Measurements from ENCODE around the gene VPS36. TPM values are rescaled to one million over a fixed set of nuclear protein-coding genes. Genes with fewer than 3 reads are reported as not detected.
A peak's percentile ranks its signal among the peaks of the same experiment; 100 is the strongest.

VPS36 gene
- total and polyA plus RNA-seq, 2 of the 4 experiments (the other 2 are of a cell fraction): 14.8 to 16.7 TPM

- H4K8ac ChIP-seq (ENCODE audit: low read depth in 2 of 2, low read length in 2 of 2): no peak overlapping the region
- no peak overlapping the region for H2BK15ac ChIP-seq (ENCODE audit: low read depth, low read length)
- TF ChIP-seq MXI1 (IDR thresholded peaks at IDR 0.05; ENCODE audit: borderline replicate concordance, low read depth, low read length): no peak
- TF ChIP-seq, protein P1, sequence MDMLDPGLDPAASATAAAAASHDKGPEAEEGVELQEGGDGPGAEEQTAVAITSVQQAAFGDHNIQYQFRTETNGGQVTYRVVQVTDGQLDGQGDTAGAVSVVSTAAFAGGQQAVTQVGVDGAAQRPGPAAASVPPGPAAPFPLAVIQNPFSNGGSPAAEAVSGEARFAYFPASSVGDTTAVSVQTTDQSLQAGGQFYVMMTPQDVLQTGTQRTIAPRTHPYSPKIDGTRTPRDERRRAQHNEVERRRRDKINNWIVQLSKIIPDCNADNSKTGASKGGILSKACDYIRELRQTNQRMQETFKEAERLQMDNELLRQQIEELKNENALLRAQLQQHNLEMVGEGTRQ (IDR thresholded peaks at IDR 0.05; ENCODE audit: low read depth, low read length): no peak
- no peak for TF ChIP-seq RAD21 (IDR thresholded peaks at IDR 0.05; ENCODE audit: low read length)
- no peak for TF ChIP-seq FOS (IDR thresholded peaks at IDR 0.05; ENCODE audit: low read depth, low read length)
- no peak for TF ChIP-seq NFE2L2 (IDR thresholded peaks at IDR 0.05; ENCODE audit: low read depth, low read length)
- TF ChIP-seq, protein P2, sequence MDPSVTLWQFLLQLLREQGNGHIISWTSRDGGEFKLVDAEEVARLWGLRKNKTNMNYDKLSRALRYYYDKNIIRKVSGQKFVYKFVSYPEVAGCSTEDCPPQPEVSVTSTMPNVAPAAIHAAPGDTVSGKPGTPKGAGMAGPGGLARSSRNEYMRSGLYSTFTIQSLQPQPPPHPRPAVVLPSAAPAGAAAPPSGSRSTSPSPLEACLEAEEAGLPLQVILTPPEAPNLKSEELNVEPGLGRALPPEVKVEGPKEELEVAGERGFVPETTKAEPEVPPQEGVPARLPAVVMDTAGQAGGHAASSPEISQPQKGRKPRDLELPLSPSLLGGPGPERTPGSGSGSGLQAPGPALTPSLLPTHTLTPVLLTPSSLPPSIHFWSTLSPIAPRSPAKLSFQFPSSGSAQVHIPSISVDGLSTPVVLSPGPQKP (IDR thresholded peaks at IDR 0.05; ENCODE audit: borderline replicate concordance, low read depth, low read length): no peak
- TF ChIP-seq MAZ (IDR thresholded peaks at IDR 0.05; ENCODE audit: borderline replicate concordance, low read depth, low read length): no peak
- no peak for TF ChIP-seq CEBPB (IDR thresholded peaks at IDR 0.05; ENCODE audit: low read depth, low read length)
- TF ChIP-seq SMC3 (IDR thresholded peaks at IDR 0.05; ENCODE audit: low read depth, low read length): no peak
- no peak for TF ChIP-seq MAFK (IDR thresholded peaks at IDR 0.05; ENCODE audit: low read depth, low read length)
- TF ChIP-seq POLR2A (IDR thresholded peaks at IDR 0.05; ENCODE audit: low read depth, low read length): no peak
- TF ChIP-seq RCOR1 (IDR thresholded peaks at IDR 0.05; ENCODE audit: insufficient replicate concordance, low read length): no peak
- TF ChIP-seq RFX5 (IDR thresholded peaks at IDR 0.05; ENCODE audit: low read depth, low read length): no peak
- no peak for TF ChIP-seq CHD1 (IDR thresholded peaks at IDR 0.05; ENCODE audit: low read depth, low read length)
- TF ChIP-seq, protein P3, sequence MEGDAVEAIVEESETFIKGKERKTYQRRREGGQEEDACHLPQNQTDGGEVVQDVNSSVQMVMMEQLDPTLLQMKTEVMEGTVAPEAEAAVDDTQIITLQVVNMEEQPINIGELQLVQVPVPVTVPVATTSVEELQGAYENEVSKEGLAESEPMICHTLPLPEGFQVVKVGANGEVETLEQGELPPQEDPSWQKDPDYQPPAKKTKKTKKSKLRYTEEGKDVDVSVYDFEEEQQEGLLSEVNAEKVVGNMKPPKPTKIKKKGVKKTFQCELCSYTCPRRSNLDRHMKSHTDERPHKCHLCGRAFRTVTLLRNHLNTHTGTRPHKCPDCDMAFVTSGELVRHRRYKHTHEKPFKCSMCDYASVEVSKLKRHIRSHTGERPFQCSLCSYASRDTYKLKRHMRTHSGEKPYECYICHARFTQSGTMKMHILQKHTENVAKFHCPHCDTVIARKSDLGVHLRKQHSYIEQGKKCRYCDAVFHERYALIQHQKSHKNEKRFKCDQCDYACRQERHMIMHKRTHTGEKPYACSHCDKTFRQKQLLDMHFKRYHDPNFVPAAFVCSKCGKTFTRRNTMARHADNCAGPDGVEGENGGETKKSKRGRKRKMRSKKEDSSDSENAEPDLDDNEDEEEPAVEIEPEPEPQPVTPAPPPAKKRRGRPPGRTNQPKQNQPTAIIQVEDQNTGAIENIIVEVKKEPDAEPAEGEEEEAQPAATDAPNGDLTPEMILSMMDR (conservative IDR thresholded peaks at IDR 0.05; ENCODE audit: low read depth, low read length): no peak
- TF ChIP-seq BHLHE40 (IDR thresholded peaks at IDR 0.05; ENCODE audit: low read depth, low read length): no peak
- H3K14ac ChIP-seq (replicated peaks; ENCODE audit: low read depth, low read length): no peak overlapping the region
- H4K5ac ChIP-seq (ENCODE audit: low read depth, low read length): no peak overlapping the region
- H2BK120ac ChIP-seq (ENCODE audit: low read depth, low read length): no peak overlapping the region
- H2AFZ ChIP-seq (replicated peaks; ENCODE audit: low read length, poor library complexity): no peak overlapping the region
- H3K79me1 ChIP-seq (ENCODE audit: low read depth in 1 of 2, low read length in 2 of 2): peaks cover 4 to 5% of the 10 kb centered on the region in 2 experiments; a peak in 3 of 4 replicates
- DNase-seq: no peak
- dilution Hi-C loops (cut with HindIII; ENCODE audit: low sequenced_read_pairs, unreplicated experiment) (no loop called here), in situ Hi-C loops (cut with MboI; ENCODE audit: low sequenced_read_pairs) (no loop called here), intact Hi-C loops (cut with micrococcal nuclease) (loop anchor here (5.0 kb wide), 1 partner anchor 72 kb away; no protein-coding TSS in a partner anchor)
- POLR2A ChIA-PET (ENCODE audit: unreplicated experiment): no interaction called here
- H3K9ac ChIP-seq (ENCODE audit: low read depth, low read length): no peak overlapping the region
- H2BK20ac ChIP-seq (ENCODE audit: low read depth, low read length): no peak overlapping the region
- ATAC-seq (ENCODE audit: low read depth): no peak
- no CpG with 5 or more reads among the region's 1 CpG for WGBS, 2 experiments (ENCODE audit: extremely low coverage in 2 of 2, insufficient read length in 1 of 2)
- H2AK9ac ChIP-seq (replicated peaks; ENCODE audit: low read depth, low read length, poor library complexity): peak overlapping the region; percentile 63
- H2AK5ac ChIP-seq (ENCODE audit: low read depth, low read length): no peak overlapping the region
- H3K4ac ChIP-seq (ENCODE audit: low read depth, low read length): no peak overlapping the region
- H3K18ac ChIP-seq (ENCODE audit: low read depth, low read length): no peak overlapping the region
- peaks cover 6% of the 10 kb centered on the region for H3K9me1 ChIP-seq (ENCODE audit: insufficient read depth, low read length)
- H4K20me1 ChIP-seq (ENCODE audit: insufficient read depth, low read length): no peaks in the 10 kb centered on the region
- peaks cover 21% of the 10 kb centered on the region for H3K36me3 ChIP-seq (ENCODE audit: control insufficient read depth, insufficient read depth, low read length)
- no peak overlapping the region for H3K4me2 ChIP-seq (ENCODE audit: low read depth, low read length)
- no peaks in the 10 kb centered on the region for H3K9me3 ChIP-seq (ENCODE audit: control insufficient read depth, insufficient read depth, low read length)
- no peak overlapping the region for H4K91ac ChIP-seq (ENCODE audit: insufficient read depth, low read depth, low read length)
- H3K4me3 ChIP-seq (ENCODE audit: insufficient read depth, low read depth, low read length): no peak overlapping the region
- no peak overlapping the region for H3K27ac ChIP-seq (ENCODE audit: insufficient read depth, low read length)
- no peak overlapping the region for H3K23ac ChIP-seq (ENCODE audit: low read depth, low read length)
- no peak overlapping the region for H3K56ac ChIP-seq (ENCODE audit: extremely low read depth, insufficient read depth, low read length)
- H3K27me3 ChIP-seq (ENCODE audit: control insufficient read depth, insufficient read depth, low read length): no peaks in the 10 kb centered on the region
- CTCF ChIA-PET: no interaction called here
- H3K4me1 ChIP-seq (ENCODE audit: control insufficient read depth, insufficient read depth, low read length): peaks cover 8% of the 10 kb centered on the region
- no TSS peak for BruUV-seq (replicated peaks)
- no peak overlapping the region for H2BK5ac ChIP-seq (ENCODE audit: low read depth, low read length, poor library complexity, severe bottlenecking)
Observed at GRCh38 chr13:52419080-52419479, 31.4 kb downstream of the VPS36 start.

All from IMR-90 (cell line).